Epithelial cell of esophagus (primary cell): Measurements from ENCODE around the gene ARX.

Experiments used
- DNase-seq: peaks from one replicate; pipeline ENCODE4 v3.0.0; 2010; ENCODE audit warnings: low read depth
- H3K4me3 ChIP-seq: 2 replicates; pipeline ENCODE4 v1.5.1; 2011; ENCODE audit warnings: mild to moderate bottlenecking, low read length, control low read depth
- CTCF ChIP-seq: IDR thresholded peaks from 2 replicates; pipeline ENCODE4 v1.5.1; 2011; ENCODE audit warnings: low read depth, mild to moderate bottlenecking, low read length, control low read depth, inconsistent platforms; ENCODE audit not compliant: insufficient read depth; ENCODE audit errors: missing control alignments

The ARX gene

GRCh38 chrX:25005382-25006185, 10.2 kb downstream of the ARX start:
- DNase-seq = no peak
- H3K4me3 ChIP-seq = no peak overlapping the region

GRCh38 chrX:25005034-25005381, 10.8 kb downstream of the ARX start:
- H3K4me3 ChIP-seq = no peak overlapping the region
- no peak for TF ChIP-seq CTCF
- no peak for DNase-seq

More at GRCh38 chrX:25005382-25006185, 10.2 kb downstream of the ARX start:
- TF ChIP-seq CTCF = no peak

GRCh38 chrX:25004485-25005032, 11.2 kb downstream of the ARX start:
- no peak for TF ChIP-seq CTCF
- no peak for DNase-seq
- H3K4me3 ChIP-seq = no peak overlapping the region

- no peak for DNase-seq
- TF ChIP-seq CTCF = no peak
- H3K4me3 ChIP-seq = no peak overlapping the region
Observed at GRCh38 chrX:25004040-25004439, 11.7 kb downstream of the ARX start.

- TF ChIP-seq CTCF = no peak
- peak; percentile 32 for DNase-seq
Observed at GRCh38 chrX:25003066-25003849, 12.5 kb downstream of the ARX start.

GRCh38 chrX:25002661-25003020, 13.1 kb downstream of the ARX start:
- no peak for DNase-seq
- H3K4me3 ChIP-seq = peak overlapping the region; percentile 21
- TF ChIP-seq CTCF = no peak

More at GRCh38 chrX:25003066-25003849, 12.5 kb downstream of the ARX start:
- H3K4me3 ChIP-seq = peak overlapping the region; percentile 21
